ENCODE data around the gene TPSAB1. TPM values are rescaled to one million over a fixed set of nuclear protein-coding genes. Genes with fewer than 3 reads are reported as not detected.

Gene TPSAB1
- total RNA-seq, 4 donors from 2014 or later = 3.9 to 96.2 (median 14.2) TPM

- DNase-seq = no peak
- Histone ChIP-seq H3K27me3 (peaks cover 0 to 13% of the 10 kb centered on the region in 2 donors), H3K9me3 (no peaks in the 10 kb centered on the region), H3K27ac (no peak overlapping the region), H3K36me3 (no peaks in the 10 kb centered on the region), H3K4me3 (no peak overlapping the region), H3K4me1 (no peaks in the 10 kb centered on the region)
- intact Hi-C loops (cut with DNase I; ENCODE audit: low total_unique reads) = no loop called here
- TF ChIP-seq POLR2A (IDR thresholded peaks at IDR 0.05) (no peak), CTCF (IDR thresholded peaks at IDR 0.05) (no peak)
These were observed 19.7 kb downstream of the TPSAB1 start for GRCh38 chr16:1260101-1260680.

GRCh38 chr16:1261131-1261892 is 20.8 kb downstream of the TPSAB1 start:
- Histone ChIP-seq H3K9me3 (no peaks in the 10 kb centered on the region), H3K4me1 (no peaks in the 10 kb centered on the region), H3K27ac (no peak overlapping the region), H3K27me3 (peaks cover 0 to 13% of the 10 kb centered on the region in 2 donors), H3K36me3 (no peaks in the 10 kb centered on the region), H3K4me3 (no peak overlapping the region)
- DNase-seq = no peak
- TF ChIP-seq POLR2A (IDR thresholded peaks at IDR 0.05) = no peak
- TF ChIP-seq CTCF (IDR thresholded peaks at IDR 0.05) = no peak
- intact Hi-C loops (cut with DNase I; ENCODE audit: low total_unique reads) = no loop called here

- DNase-seq = no peak
- Histone ChIP-seq H3K9me3 (no peaks in the 10 kb centered on the region), H3K4me3 (no peak overlapping the region), H3K36me3 (no peaks in the 10 kb centered on the region), H3K27ac (no peak overlapping the region), H3K4me1 (no peaks in the 10 kb centered on the region), H3K27me3 (peaks cover 0 to 13% of the 10 kb centered on the region in 2 donors)
- intact Hi-C loops (cut with DNase I; ENCODE audit: low total_unique reads) = no loop called here
- TF ChIP-seq POLR2A (IDR thresholded peaks at IDR 0.05) = no peak
- TF ChIP-seq CTCF (IDR thresholded peaks at IDR 0.05) = no peak
These were observed 21.8 kb downstream of the TPSAB1 start for GRCh38 chr16:1262210-1262845.

- no peak for TF ChIP-seq CTCF (IDR thresholded peaks at IDR 0.05)
- Histone ChIP-seq H3K27me3 (peaks cover 0 to 13% of the 10 kb centered on the region in 2 donors), H3K4me1 (no peaks in the 10 kb centered on the region), H3K27ac (no peak overlapping the region), H3K36me3 (no peaks in the 10 kb centered on the region), H3K4me3 (no peak overlapping the region), H3K9me3 (no peaks in the 10 kb centered on the region)
- no peak for DNase-seq
- intact Hi-C loops (cut with DNase I; ENCODE audit: low total_unique reads) = no loop called here
These were observed 22.3 kb downstream of the TPSAB1 start for GRCh38 chr16:1262846-1263221.

Data from uterus (tissue), 4 donors.